DMS79 treated with DMSO at 0.1 percent for 48 hours (cell line): Measurements from ENCODE around the gene LBX1.
A peak's percentile ranks its signal among the peaks of the same experiment; 100 is the strongest.

Experiments used
- DNase-seq: peaks from one replicate; lab custom pipeline; 2025; lab: John Stamatoyannopoulos, UW

Gene LBX1

GRCh38 chr10:101244321-101245050, 15.2 kb upstream of the LBX1 start:
- DNase-seq: peak; percentile 3

- DNase-seq: no peak
Measured at GRCh38 chr10:101241840-101242707, 12.8 kb upstream of the LBX1 start.

GRCh38 chr10:101238732-101239105, 9.5 kb upstream of the LBX1 start:
- DNase-seq: no peak

GRCh38 chr10:101237982-101238731, 8.9 kb upstream of the LBX1 start:
- no peak for DNase-seq

- no peak for DNase-seq
Measured at GRCh38 chr10:101237081-101237981, 8.1 kb upstream of the LBX1 start.

GRCh38 chr10:101236376-101237080, 7.3 kb upstream of the LBX1 start:
- DNase-seq: no peak

GRCh38 chr10:101235766-101236165, 6.5 kb upstream of the LBX1 start:
- DNase-seq: no peak

GRCh38 chr10:101234333-101234732, 5.1 kb upstream of the LBX1 start:
- no peak for DNase-seq

GRCh38 chr10:101233863-101234262, 4.6 kb upstream of the LBX1 start:
- no peak for DNase-seq

- no peak for DNase-seq
Measured at GRCh38 chr10:101233443-101233842, 4.2 kb upstream of the LBX1 start.

- no peak for DNase-seq
Measured at GRCh38 chr10:101231912-101232689, 2.8 kb upstream of the LBX1 start.

GRCh38 chr10:101231092-101231491, 1.8 kb upstream of the LBX1 start:
- DNase-seq: no peak

- no peak for DNase-seq
Measured at GRCh38 chr10:101230183-101230917, 1.1 kb upstream of the LBX1 start.

- DNase-seq: no peak
Measured at GRCh38 chr10:101228966-101229265, 347 bp downstream of the LBX1 start.

GRCh38 chr10:101228153-101228965, 904 bp downstream of the LBX1 start:
- no peak for DNase-seq

- no peak for DNase-seq
Measured at GRCh38 chr10:101227429-101228152, 1.7 kb downstream of the LBX1 start.

- no peak for DNase-seq
Measured at GRCh38 chr10:101226491-101227428, 2.5 kb downstream of the LBX1 start.
